HG03342 (cell line): ENCODE measurements around the gene PSMA6.
"Not testable (repeated sequence)": the region's sequence is repeated elsewhere in the genome, so short reads cannot be mapped to it uniquely, and the experiment has no call there.

Source experiments
- ATAC-seq: cut with Tn5 transposase; IDR thresholded peaks from one replicate; pipeline ENCODE4 v1.9.1; 2021; ENCODE audit warnings: mild to moderate bottlenecking, moderate library complexity; ENCODE audit not compliant: unreplicated experiment

The PSMA6 gene

DNA sequence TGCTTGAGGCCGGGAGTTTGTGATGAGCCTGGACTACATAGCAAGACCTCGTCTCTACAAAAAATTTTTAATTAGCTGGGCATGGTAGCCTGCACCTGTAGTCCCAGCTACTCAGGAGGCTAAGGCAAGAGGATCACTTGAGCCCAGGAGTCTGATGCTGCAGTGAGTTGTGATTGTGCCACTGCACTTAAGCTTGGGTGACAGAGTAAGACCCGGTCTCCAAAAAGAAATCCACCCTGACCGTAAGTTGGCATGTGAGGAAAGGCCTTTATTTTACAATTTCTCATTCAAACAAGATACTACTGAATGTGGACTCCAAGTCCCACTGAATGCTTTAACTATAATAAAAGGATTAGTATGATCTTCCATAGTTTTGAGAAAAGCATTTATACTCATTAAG is 27.3 kb downstream of the PSMA6 start:
- ATAC-seq: no peak

DNA sequence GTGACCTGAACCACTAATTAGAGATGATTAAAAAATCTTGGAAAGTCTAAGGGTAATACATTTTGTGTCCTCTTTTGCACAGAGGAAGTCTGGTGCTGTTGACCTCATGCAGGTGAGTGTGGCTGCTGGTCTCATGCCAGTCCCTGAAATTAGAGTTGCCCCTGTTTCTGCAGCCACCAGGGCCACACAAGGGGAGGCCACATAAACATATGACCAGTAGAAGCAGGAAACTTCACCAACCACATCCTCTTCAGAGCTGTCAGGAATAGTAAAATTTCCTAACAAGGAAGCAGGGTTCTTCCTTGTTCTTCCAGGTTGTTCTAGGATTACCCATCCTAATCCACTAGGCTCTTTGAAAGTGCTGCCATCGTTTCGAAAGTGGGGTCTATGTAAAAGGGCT is 28.3 kb downstream of the PSMA6 start:
- no peak for ATAC-seq

DNA sequence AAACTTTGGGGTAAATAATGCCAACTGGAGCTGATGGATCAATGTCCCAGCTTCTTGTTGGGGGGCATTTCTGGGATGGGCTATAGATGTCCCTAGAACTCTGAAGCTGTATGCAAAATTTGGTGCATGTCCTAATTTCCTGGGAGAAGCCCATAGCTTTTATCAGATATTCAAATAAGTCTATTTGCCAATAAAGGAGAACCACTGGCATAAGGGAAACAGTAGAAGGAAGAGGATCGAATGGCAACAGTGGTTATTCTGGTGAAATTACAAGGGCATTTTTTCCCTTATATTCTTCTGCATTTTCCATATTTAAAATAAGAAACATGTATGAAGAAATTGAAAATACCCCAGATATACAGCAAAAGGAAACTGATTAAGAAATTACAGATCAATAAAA is 34.2 kb downstream of the PSMA6 start:
- no peak for ATAC-seq

DNA sequence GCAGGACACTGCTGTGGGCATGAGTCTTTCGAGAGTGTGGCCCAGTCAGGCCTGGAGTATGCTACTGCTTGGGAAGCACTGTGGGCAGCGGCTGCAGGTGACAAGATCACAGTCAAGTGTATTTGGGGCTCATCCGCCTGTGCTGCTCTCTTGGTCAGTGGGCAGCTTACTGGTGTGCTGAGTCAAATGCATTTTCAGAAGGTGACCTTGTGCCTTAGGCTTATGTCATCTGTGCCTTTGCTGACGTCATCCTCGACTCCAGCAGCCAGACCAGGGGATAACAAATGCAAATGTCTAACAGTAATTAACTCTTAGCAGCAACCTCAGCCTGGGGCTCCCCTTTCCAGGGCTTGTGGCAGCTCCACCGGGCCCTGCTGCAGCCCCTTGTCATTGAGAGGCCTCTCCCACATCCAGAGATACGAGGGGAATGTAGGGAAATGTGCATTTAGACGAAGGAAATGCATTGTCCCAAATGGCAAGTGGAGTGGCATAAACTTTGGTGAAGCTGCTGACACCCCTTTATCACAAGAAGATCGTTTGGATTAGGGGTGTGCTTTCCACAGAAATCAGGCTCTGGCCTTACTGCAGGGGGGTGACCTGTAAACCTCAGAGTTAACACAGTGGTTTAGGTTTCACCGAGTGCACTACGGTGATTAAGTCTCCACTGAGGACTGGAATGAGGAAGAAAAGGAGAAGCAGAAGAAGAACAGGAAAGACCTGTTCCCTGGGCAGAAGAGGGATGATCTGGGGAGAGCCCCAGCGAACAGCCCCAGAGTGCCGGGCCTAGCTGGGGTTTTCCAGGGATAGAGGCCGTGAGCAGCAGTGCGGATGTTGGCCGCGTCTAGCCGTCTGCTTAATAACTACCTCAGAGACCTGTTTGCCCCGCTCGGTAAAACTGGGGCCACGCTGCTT is 39.7 kb downstream of the PSMA6 start:
- no peak for ATAC-seq

DNA sequence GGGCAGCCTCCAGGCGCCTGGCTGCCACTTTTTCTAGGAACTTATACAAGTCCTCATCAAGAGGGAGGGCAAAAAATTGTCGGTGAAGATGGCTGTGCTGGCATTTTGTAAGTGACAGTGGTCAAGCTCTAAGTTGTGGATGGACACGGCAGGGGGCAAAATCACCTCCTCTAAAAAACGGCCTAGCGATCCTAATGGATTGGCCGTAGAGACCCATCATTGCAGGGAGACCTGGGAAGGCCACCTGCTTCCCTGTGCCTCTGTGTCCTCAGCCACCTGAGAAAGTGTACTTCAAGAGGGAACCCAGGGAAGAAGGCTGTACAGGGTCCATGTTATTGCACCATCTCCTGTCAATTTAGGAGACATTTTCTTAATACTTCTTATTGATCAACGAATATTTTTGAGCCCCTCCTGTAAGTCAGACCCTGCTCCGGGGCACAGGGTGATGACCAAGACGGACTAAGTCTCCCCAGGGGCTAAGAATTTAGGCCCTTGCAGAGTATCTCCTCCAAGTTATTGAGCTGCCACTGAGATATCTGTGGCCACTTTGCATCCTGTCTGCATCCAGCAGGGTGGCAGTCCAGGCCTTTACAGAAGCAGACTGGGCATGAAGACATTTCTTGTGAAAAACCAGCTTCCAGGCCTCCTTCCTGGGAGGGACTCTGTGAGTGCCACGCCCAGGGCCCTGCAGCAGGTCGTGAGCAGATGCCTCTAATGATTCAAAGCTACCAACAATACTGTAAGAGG is 40.5 kb downstream of the PSMA6 start:
- no peak for ATAC-seq

DNA sequence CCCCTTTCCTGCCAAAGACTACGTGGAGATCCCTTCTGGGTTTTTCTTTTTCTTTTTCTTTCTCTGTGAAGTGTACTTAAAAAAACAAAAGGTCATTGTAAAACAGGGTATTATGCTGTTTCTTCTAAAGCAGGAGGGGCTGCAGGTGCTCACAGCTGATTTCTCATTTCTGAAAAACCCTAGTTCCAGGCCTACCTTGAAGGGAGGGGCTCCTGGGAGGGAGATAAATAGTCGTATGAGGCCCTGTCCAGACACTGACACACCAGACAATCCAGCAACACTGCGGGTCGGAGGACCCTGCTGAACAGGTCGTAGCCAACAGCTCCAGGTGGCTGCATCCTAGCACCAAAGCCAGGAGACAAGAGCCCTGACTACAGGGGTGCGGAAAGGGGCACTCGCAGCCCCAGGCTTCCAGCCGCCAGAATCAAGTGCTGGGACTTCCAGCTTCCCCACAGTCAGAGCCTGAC is 41.1 kb downstream of the PSMA6 start:
- no peak for ATAC-seq

DNA sequence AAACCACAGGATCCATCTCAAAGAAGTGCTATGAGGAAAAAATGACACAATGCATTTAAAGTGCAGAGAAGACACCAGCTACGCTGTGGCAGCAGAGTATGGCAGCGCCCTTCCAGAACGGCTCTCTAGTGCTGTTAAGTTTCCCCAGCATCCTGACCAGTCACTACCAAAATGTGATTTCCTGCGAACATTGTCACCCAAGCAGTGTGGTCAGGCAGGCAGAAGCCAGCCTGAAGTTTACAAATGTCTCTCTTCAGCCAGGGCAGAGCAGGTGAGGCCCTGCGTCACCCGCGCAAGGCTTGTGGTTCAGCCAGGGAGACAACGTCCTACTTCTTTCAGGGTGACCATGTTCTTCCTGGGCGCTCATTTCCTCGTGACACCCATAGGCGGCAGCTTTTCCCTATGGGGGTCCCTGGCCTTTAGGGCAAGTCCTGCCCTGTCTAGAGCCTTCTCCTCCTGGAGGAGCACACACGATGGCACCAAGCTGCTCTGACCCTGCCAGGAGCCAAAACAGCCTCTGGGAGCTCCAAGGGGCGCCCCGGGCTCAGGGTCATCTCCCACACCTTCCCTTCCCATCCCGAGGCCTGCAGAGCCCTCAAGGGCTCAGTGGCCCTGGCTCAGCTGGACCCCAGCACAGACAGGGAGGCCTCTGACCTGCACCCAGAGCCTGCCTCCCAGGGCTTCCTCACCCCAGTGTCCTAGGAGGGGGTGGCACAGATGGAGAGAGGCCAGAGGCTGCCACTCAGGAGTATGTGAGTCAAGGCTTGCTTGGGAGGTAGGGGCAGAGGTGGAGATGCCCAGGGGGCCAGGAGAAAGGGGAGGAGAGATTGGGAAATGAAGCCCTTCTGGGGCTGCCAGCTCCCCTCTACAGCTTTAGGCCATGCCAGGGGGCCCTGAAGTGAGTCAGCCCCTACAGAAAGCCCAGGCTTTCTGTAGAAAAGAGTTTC is 41.9 kb downstream of the PSMA6 start:
- no peak for ATAC-seq

DNA sequence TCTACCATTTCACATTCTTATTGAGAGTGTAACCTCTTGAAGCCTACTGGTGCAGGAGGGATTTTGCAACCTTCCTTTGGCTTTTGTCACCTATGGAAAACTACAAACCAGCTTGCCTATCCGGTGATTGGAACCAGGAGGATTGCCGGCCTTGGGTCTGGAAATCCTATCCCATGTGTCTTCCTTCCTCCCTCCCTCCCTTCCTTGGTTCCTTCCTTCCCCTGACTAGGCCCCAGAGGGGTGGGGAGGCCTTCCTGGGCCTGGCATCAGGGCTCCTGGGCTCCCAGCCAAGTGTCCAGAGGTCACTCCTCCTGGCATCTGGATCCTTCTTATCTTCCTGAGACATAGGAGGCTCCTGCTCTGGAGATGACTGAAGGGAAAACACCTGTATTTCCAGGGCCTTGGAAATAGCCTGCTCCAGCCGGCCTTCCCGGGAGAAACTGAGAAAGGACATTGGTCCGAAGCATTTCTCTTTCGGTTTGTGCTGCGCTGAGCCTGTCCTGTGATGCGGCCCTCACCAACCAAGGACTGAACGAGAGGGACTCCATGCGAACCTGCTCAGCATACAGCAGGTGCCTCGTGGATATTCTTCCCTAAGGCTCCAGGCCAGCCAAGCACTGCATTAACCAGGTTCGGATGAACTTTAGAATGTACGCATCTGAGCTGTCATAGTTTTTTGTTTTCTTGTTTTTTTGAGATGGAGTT is 43.4 kb downstream of the PSMA6 start:
- no peak for ATAC-seq

DNA sequence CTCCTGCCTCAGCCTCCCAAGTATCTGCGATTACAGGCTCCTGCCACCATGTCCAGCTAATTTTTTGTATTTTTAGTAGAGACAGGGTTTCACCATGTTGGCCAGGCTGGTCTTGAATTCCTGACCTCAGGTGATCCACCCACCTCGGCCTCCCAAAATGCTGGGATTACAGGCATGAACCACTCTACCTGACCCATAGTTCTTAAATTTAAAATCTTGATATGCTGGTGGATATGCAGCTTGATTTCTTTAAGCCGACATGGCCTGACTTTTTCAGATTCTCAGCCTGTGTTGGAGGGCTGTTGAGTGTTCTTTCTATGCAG is 44.0 kb downstream of the PSMA6 start:
- ATAC-seq: not testable (repeated sequence)

DNA sequence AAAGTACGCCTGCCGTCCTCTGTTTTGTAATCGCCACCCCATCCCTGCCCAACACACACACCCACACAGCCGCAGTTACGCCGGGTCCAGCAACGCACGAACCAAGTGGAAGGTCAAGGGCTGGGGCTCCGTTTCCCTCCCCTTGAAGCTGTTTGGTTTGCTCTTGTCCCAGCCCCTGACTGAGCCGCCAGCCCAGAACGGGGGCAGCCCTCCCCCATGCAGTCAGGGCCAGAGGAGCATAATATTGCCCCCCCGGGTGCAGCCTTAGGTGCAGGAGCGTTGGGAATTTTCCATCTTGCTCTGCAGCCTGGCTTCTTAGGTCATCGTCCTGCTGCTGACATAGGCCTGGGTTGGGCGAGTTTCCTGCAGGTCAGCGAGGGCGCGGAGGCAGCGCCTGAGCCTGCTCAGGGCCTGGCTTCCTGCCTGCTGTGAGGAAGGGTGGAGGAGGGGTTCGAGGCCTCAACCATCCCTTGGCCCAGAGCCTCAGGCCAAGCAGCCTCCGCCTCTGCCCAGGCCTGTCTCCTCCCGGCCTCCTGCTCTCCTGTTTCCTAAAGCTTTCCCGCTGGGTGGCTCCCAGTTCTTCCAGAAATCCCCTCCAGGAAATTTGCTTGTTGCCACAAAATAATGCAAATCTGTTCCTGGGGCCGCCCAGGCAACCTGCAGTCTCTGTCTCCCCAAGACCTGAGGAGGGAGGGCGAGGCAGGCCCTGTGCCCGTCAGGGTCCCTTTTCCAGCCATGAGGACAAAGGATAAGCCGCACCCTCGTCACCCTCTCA is 44.5 kb downstream of the PSMA6 start:
- ATAC-seq: no peak

DNA sequence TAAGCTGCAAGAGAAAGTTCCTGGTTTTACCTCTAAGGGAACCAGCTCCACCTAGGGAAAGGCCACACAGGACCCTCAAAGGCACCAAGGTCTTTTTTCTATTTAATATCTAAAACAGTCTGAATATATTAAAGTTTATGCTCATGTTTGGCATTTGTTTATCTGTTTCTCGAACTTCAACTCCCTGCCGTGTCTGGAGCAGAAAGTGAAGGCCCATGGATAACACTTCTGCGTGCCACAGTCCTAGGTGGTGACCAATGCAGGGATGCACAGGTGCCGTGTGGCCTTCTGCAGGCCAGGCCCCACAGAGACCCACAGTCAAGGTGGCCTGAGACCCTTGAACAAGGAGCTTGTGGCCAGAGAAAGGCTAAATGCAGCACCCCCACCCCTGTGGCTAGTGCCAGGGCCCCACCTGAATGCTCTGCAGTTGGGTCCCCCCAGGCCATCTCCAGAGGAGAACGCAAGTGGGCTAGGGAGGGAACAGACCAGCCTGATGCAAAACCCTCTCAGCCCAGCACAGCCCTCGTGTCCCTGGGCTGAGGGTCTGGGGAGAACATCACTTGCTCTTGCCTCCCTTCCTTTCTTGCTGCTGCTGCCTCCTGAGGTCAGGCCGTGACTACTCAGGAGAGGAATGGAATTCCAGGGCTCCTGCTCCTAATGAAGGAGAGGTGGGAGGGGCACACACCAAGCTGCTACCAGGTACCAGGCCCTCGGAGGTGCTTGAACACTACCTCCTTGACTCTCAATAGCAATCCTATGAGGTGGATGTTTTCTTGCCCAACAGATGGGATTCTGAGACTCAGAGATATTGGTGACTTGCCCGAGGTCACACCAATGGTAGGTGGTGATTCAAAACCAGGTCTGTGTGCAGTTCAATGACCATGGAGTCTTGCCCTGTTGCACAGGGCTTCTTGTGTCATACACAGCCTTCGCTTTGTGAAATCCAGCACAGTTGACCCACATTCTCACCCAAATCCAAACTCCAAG is 45.4 kb downstream of the PSMA6 start:
- no peak for ATAC-seq

DNA sequence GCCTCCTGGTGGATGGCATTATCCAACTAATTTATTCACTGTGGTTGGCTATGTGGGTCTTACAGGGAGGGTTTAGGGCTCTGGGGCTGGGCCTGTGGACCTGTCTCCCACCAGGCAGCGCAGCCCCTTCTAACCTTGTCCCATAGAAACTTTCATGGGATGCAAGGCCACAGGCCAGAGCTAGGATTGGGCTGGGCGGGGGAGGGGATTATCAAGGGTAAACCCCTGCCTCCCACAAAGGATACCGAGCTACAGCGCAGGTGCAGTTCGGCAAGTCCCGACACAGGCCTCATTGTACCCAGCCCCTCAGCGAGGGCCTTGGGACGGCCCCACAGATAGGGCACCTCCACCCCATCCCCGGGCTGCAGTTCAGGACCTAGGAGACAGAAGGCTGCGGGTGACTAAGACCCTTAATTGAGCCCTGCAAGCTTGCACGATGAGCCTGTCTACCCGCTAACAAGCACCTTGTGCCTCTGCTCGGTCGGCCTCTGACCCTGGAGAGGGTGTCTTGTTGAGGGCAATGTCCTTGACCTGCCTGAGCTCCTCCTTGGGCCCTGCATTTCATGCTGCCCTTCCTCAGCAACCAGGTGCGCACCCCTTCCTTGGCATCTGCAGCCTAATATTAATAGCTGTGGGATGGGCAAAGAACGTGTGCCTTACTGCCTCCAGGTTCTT is 46.7 kb downstream of the PSMA6 start:
- ATAC-seq: no peak

DNA sequence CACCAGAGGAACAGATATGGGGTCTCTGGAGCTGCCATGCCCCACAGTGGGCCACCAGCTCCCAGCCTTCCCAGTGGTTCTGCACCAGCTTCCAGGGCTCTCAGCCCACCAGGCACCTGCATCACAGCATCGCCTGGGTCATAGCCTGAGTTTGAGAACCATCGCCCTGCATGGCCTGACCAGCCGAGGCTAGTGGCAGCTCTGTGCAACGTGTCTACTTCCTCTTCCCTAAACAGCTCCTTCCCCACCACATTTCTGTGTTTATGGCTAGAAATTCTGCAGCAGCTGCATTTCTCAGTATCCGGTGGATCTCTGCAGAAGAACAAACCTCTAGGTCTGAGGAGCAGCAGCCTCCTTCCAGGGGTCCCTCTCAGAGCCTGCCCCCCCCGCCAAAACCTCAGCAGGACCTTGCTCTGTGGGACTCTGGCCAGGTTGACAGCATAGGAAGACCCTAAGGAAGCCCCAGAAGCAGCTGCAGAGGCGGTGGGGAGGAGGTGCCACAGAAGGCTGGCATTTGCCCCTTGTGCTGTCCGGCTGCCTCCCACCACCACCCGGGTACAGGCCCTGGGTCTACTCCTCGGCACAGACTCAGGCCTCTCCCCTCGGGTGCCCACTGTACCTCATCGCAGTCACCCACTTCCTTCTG is 47.7 kb downstream of the PSMA6 start:
- no peak for ATAC-seq

DNA sequence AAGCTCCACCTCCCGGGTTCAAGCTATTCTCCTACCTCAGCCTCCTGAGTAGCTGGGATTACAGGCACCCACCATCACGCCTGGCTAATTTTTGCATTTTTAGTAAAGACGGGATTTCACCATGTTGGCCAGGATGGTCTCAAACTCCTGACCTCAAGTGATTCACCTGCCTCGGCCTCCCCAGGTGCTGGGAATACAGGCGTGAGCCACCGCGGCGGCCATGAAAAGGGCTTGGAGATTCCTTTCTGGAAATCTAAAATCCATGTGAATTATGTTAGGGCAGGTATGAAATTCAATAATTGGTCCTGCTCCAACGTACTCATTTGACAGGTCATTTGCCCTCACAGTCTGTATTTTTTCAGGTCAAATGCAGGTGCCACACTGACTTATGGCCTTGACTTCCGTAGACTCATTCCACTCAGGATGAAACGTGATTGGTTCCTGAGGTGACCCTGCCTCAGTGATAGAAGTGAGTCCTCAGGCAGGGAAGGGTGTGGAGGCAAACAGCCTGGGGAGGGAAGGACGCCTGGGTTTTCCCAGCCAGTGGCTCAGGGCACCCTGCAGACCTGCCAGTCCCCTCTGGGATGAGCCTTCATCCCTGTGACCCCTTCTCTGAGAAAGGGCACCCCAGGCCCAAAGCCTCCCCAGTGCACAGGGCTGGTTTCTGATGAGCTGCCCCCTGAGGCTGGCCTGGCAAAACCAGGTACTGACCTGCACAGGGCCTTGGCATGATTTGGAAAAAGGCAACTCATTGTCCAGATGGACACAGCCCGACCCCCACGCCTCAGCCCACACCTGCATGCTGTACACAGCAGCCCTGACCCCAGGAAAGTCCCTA is 48.7 kb downstream of the PSMA6 start:
- ATAC-seq: no peak

DNA sequence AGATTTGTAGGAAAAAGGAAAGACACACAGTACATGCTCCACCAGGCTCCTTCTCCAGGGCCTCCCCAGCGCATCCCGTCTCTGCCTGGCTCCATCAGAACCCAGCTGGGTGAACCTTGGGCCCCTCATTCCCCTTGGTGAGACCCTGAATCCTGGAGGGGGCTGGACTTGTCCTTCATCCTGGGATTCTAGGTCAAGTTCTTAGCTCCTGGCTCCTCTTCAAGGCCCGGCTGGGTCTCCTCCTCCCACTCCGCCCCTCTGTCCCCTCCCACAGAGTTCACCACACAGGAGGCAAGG is 49.2 kb downstream of the PSMA6 start:
- no peak for ATAC-seq

DNA sequence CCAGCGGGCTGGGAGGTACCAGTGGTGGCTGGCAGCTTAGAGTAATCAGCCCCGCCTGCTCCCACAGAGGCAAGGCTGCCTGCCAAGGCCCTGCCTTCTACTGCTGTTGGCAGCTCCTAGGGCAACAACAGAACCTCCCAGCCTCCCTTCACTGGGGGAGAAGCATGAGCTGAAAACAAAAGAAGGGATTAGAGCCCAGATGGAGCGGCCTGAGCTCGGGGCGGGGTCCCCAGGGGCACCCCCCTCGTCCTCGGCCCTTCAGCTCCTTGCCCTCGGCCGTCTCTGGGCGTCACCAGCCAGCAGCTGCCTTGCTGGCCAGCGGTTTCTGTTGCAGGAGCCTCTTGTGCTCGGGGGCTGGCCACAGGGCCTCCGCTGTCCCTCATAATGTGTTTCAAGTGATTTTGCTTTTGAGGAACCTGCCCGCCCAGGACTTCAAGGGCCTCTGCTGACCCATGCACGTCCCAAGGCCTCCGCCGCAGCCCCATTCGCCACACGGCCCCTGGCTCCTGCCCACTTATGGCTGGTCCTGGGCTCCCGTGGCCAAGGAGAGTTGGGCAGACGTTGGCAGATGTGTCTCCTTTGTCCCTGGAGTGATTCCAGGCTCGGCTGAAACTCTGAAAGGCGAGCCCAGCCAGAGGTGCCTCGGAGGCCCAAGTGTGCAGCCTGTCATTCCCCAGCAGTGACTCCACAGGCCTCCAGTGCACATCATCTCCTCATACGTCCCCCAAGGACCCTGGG is 49.7 kb downstream of the PSMA6 start:
- ATAC-seq: no peak
